ENCODE data around the gene SERPINA6.
"Not testable (repeated sequence)": the region's sequence is repeated elsewhere in the genome, so short reads cannot be mapped to it uniquely, and the experiment has no call there.

The SERPINA6 gene

GRCh38 chr14:94348836-94349235 lies 25.7 kb upstream of the SERPINA6 start:
- TF ChIP-seq, protein P1, sequence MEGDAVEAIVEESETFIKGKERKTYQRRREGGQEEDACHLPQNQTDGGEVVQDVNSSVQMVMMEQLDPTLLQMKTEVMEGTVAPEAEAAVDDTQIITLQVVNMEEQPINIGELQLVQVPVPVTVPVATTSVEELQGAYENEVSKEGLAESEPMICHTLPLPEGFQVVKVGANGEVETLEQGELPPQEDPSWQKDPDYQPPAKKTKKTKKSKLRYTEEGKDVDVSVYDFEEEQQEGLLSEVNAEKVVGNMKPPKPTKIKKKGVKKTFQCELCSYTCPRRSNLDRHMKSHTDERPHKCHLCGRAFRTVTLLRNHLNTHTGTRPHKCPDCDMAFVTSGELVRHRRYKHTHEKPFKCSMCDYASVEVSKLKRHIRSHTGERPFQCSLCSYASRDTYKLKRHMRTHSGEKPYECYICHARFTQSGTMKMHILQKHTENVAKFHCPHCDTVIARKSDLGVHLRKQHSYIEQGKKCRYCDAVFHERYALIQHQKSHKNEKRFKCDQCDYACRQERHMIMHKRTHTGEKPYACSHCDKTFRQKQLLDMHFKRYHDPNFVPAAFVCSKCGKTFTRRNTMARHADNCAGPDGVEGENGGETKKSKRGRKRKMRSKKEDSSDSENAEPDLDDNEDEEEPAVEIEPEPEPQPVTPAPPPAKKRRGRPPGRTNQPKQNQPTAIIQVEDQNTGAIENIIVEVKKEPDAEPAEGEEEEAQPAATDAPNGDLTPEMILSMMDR (IDR thresholded peaks at IDR 0.05; ENCODE audit: extremely low read depth, missing control alignments): no peak
- no peak for DNase-seq (ENCODE audit: low spot score)

DNA sequence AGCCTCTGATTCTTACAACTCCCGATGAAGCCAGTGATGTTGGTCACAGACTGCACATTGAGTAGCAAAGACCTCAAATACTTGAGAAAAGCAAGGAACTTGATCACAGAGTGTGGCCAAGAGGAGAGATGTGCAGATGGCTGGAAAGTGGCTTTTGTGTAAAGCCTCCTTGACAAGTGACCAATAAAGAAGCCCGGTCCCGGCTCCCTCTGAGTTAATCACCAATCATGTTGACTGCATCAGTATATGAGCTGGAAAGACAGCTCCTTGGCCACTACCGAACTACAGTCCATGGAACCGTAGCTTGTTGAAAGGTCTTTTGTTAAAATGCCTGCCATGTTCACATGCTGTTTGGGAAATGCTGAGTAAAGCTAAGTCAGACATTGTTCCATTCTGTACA lies 23.7 kb upstream of the SERPINA6 start:
- DNase-seq (ENCODE audit: low spot score): no peak
- TF ChIP-seq, protein P1 (IDR thresholded peaks at IDR 0.05; ENCODE audit: extremely low read depth, missing control alignments): no peak

DNA sequence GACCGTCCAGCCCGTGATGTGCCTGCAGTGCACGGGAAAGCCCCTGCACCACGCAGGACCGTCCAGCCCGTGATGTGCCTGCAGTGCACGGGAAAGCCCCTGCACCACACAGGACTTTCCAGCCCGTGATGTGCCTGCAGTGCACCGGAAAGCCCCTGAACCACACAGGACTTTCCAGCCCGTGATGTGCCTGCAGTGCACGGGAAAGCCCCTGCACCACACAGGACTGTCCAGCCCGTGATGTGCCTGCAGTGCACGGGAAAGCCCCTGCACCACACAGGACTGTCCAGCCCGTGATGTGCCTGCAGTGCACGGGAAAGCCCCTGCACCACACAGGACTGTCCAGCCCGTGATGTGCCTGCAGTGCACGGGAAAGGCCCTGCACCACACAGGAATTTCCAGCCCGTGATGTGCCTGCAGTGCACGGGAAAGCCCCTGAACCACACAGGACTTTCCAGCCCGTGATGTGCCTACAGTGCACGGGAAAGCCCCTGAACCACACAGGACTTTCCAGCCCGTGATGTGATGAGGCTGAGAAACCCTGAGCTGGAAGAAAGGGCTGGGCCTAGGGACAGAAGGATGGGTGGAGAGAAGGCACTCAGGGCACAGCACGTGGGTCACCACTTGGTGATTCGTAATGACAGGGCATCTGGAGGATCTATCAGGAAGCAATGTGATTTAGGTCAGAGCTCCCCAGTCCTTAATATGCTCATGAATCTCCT lies 23.1 kb upstream of the SERPINA6 start:
- DNase-seq (ENCODE audit: low spot score): not testable (repeated sequence)

GRCh38 chr14:94345344-94346064 lies 22.4 kb upstream of the SERPINA6 start:
- no peak for DNase-seq (ENCODE audit: low spot score)

GRCh38 chr14:94344389-94344788 lies 21.3 kb upstream of the SERPINA6 start:
- no peak for DNase-seq (ENCODE audit: low spot score)
- TF ChIP-seq, protein P1 (IDR thresholded peaks at IDR 0.05; ENCODE audit: extremely low read depth, missing control alignments): no peak

More at GRCh38 chr14:94345344-94346064, 22.4 kb upstream of the SERPINA6 start:
- TF ChIP-seq, protein P1 (IDR thresholded peaks at IDR 0.05; ENCODE audit: extremely low read depth, missing control alignments): no peak

GRCh38 chr14:94343238-94344005 lies 20.3 kb upstream of the SERPINA6 start:
- TF ChIP-seq, protein P1 (IDR thresholded peaks at IDR 0.05; ENCODE audit: extremely low read depth, missing control alignments): no peak
- DNase-seq (ENCODE audit: low spot score): no peak

- TF ChIP-seq, protein P1 (IDR thresholded peaks at IDR 0.05; ENCODE audit: extremely low read depth, missing control alignments): no peak
- DNase-seq (ENCODE audit: low spot score): no peak
Measured at GRCh38 chr14:94342334-94342934, 19.3 kb upstream of the SERPINA6 start.

Data from GM20000 (cell line).